BE2C (cell line): ENCODE results near the gene GRID1.

ENCODE experiments used
- DNase-seq: peaks from one replicate; pipeline ENCODE4 v3.0.0-alpha.2; 2020
- H3K27me3 ChIP-seq: fragments of 250-450 bp; sonication (Bioruptor Pico); 2 replicates; pipeline ENCODE4 v1.5.1; 2020; ENCODE audit warnings: mild to moderate bottlenecking
- H3K36me3 ChIP-seq: fragments of 250-450 bp; sonication (Bioruptor Pico); 2 replicates; pipeline ENCODE4 v1.5.1; 2020; ENCODE audit warnings: mild to moderate bottlenecking
- H3K4me1 ChIP-seq: fragments of 250-450 bp; sonication (Bioruptor Pico); 2 replicates; pipeline ENCODE4 v1.5.1; 2020
- H3K4me3 ChIP-seq: 2 replicates; pipeline ENCODE4 v1.5.1; 2011; ENCODE audit warnings: low read depth, low read length
- H3K9me3 ChIP-seq: fragments of 250-450 bp; sonication (Bioruptor Pico); 2 replicates; pipeline ENCODE4 v1.5.1; 2020
- TF ChIP-seq, protein P1 (sequence below): IDR thresholded peaks from 2 replicates; pipeline ENCODE4 v1.5.1; 2012; ENCODE audit warnings: mild to moderate bottlenecking, low read depth, low read length

Gene GRID1

GRCh38 chr10:85673270-85673669, 693.3 kb downstream of the GRID1 start:
- no peaks in the 10 kb centered on the region for H3K27me3 ChIP-seq
- no peaks in the 10 kb centered on the region for H3K4me1 ChIP-seq
- no peaks in the 10 kb centered on the region for H3K9me3 ChIP-seq
- H3K36me3 ChIP-seq: no peaks in the 10 kb centered on the region
- H3K4me3 ChIP-seq: no peak overlapping the region
- TF ChIP-seq, protein P1, sequence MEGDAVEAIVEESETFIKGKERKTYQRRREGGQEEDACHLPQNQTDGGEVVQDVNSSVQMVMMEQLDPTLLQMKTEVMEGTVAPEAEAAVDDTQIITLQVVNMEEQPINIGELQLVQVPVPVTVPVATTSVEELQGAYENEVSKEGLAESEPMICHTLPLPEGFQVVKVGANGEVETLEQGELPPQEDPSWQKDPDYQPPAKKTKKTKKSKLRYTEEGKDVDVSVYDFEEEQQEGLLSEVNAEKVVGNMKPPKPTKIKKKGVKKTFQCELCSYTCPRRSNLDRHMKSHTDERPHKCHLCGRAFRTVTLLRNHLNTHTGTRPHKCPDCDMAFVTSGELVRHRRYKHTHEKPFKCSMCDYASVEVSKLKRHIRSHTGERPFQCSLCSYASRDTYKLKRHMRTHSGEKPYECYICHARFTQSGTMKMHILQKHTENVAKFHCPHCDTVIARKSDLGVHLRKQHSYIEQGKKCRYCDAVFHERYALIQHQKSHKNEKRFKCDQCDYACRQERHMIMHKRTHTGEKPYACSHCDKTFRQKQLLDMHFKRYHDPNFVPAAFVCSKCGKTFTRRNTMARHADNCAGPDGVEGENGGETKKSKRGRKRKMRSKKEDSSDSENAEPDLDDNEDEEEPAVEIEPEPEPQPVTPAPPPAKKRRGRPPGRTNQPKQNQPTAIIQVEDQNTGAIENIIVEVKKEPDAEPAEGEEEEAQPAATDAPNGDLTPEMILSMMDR: no peak
- DNase-seq: no peak

- Histone ChIP-seq H3K36me3 (no peaks in the 10 kb centered on the region), H3K4me3 (no peak overlapping the region), H3K4me1 (no peaks in the 10 kb centered on the region), H3K9me3 (no peaks in the 10 kb centered on the region), H3K27me3 (no peaks in the 10 kb centered on the region)
- TF ChIP-seq, protein P1: no peak
- no peak for DNase-seq
Observed at GRCh38 chr10:85671530-85671929, 695.1 kb downstream of the GRID1 start.

DNA sequence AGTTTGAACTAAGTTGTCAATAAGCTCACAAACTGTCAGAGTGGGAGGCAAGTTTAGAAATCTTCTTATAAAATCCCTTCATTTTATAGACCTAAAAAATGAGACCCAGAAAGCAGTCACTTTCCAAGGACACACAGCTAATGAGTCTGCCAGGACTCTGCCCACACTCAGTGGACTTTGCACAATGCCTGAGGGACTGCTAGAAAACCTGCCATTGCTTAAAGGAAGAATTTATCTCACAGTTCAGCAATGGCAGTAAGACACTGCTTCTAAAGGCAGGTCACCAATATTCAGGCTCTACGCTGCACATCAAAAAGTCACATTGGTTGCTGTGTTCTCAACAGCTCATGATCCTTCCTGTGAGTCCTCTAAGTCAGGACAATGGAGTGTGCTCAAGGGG, 698.1 kb downstream of the GRID1 start:
- H3K4me1 ChIP-seq: no peaks in the 10 kb centered on the region
- TF ChIP-seq, protein P1: no peak
- H3K4me3 ChIP-seq: no peak overlapping the region
- H3K27me3 ChIP-seq: no peaks in the 10 kb centered on the region
- no peak for DNase-seq
- no peaks in the 10 kb centered on the region for H3K36me3 ChIP-seq
- H3K9me3 ChIP-seq: no peaks in the 10 kb centered on the region

DNA sequence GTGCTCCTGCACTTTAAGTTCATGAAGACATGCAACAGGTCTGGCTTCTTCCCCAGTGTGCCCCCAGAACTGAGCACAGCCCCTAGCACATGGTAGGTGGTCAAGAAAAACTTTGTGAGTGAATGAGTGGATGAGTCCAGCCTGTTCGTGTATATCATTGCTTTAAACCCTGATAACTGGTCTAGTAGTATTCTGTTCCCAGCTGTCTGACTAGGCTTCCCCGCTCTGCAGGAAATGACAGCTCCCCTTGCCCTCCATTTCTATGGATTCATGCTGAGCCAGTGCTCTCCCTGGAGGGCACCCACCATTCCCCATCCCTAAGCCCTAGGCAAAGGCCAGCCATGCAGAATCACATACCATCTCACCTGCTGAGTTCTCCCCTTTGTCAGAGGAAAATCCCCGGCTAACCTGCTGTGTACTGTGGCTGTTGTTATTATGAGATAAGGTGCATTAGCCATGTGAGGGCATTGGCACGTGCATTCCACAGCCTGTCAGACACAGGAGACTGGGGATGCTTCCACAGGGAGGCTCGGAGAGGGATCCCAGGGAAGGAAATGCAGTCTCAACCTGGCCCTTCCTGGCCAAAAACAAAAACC, 698.9 kb downstream of the GRID1 start:
- no peaks in the 10 kb centered on the region for H3K27me3 ChIP-seq
- no peaks in the 10 kb centered on the region for H3K9me3 ChIP-seq
- no peak for DNase-seq
- H3K36me3 ChIP-seq: no peaks in the 10 kb centered on the region
- TF ChIP-seq, protein P1: no peak
- H3K4me3 ChIP-seq: no peak overlapping the region
- H3K4me1 ChIP-seq: no peaks in the 10 kb centered on the region

- H3K4me1 ChIP-seq: no peaks in the 10 kb centered on the region
- no peak for DNase-seq
- no peak overlapping the region for H3K4me3 ChIP-seq
- no peaks in the 10 kb centered on the region for H3K27me3 ChIP-seq
- no peaks in the 10 kb centered on the region for H3K9me3 ChIP-seq
- TF ChIP-seq, protein P1: no peak
- H3K36me3 ChIP-seq: no peaks in the 10 kb centered on the region
Observed at GRCh38 chr10:85666987-85667386, 699.6 kb downstream of the GRID1 start.

DNA sequence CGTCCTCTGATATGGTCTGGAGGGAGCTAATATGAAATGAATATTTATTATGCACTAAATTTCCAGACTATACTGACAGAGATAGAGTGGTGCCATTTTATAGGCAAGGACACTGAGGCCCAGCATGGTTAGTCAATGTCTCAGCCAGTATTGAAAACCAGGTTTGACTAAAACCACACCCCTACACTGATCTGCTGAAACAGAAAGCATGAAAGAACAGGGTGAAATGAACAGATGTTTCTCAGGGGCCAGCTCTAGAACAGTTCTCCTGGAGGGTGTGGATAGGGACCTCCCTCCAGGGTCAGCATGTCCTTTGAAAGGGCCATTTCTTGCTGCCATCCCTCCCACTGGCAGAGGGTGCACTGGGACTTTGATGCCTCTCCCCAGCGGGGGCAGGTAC, 700.5 kb downstream of the GRID1 start:
- H3K9me3 ChIP-seq: no peaks in the 10 kb centered on the region
- H3K4me3 ChIP-seq: no peak overlapping the region
- TF ChIP-seq, protein P1: no peak

More for the DNA sequence above, 700.5 kb downstream of the GRID1 start:
- Histone ChIP-seq H3K36me3 (no peaks in the 10 kb centered on the region), H3K27me3 (no peaks in the 10 kb centered on the region), H3K4me1 (no peaks in the 10 kb centered on the region)
- no peak for DNase-seq
